GM12873 (cell line): ENCODE measurements around the gene CHCHD3.

Experiments
- CTCF ChIP-seq: IDR thresholded peaks from 2 replicates; pipeline ENCODE4 v1.5.1; 2012; ENCODE audit warnings: low read depth, mild to moderate bottlenecking, moderate library complexity, low read length, control low read depth; ENCODE audit not compliant: insufficient read depth; ENCODE audit errors: missing control alignments

CHCHD3 gene

DNA sequence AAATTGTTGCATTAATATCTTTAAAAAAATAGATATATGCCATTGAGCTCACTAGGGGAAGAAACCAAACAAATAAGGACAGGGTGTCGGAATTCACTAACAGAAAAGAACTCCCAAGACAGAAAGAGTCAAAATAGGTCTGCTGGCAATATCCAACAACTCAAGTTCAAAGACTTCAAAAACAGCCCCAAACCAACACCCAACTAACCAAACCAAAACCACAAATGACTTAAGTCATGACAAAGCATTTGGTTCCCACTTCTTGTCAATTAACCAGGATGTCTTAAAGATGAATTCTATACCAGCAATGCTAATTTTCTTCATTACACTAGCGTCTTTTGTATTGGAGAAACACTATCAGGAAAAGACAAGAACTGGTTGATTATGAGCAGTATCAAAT, 256.7 kb downstream of the CHCHD3 start:
- no peak for TF ChIP-seq CTCF

DNA sequence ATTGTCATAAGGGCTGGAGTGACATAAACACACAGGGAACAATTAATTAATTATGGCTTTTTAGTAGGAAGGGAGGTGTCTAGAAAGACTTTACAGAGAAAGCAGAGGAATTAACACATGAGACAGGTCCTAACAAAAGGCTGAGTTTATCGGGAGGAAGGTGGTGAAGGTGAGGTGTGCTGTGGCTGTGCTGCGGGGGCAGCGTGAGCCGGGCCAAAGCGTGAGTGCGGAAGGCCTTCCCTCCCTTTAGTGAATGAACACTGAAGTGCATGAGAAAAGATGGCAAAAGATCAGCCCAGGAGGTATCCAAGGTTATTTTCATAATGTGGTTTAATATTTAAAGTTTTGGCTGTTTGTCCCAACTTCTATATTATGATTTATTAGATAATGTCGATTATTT, 262.2 kb downstream of the CHCHD3 start:
- TF ChIP-seq CTCF: no peak

- TF ChIP-seq CTCF: no peak
Observed at GRCh38 chr7:132817949-132818348, 263.9 kb downstream of the CHCHD3 start.

DNA sequence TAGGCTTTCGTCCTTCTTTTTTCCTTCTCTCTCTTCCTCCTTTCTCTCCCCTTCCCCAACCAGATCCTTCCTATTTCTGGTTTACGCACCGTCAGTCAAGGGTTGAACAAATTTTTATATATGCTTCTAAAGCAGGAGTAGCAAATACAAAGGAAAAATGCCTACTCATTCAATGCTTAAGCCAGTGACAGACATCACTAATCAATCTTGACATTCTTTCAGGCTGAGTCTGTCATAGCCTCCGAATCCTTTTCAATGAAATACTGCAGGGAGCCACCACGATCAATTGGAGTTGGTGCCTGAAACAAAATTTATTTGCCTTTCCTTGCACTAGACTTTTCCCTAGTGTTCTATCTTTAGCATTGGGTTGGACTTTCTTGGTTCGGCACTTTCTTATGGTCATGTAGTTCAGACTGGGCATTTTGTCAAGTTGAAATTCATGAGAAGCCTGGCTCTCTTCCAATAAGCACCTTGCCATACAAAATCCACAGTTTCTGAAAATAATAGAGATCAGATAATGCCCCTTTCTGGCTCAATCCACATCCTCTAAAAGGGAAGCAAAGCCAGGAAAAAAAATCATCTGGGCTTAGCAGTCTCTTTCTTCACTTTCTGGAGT, 266.1 kb downstream of the CHCHD3 start:
- no peak for TF ChIP-seq CTCF

DNA sequence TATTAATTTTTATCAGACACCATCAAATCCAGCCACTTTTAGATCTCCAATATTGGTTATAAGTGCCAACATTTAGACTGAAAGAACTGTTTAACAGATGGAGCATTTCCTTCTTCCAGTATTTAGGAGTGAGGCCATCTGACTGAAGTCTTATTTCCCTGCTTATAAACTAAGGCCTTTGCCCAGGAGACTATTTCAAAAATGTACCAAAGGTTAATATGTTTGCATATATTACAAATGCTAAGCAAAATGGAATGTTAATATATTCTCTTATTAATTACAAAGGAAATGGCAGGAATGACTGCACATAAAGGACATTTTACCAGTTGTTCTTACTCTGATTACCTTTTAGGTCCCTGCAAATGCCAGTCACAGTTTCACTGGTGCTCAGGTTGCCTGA, 266.8 kb downstream of the CHCHD3 start:
- no peak for TF ChIP-seq CTCF

GRCh38 chr7:132810561-132810960, 271.3 kb downstream of the CHCHD3 start:
- TF ChIP-seq CTCF: no peak

GRCh38 chr7:132806834-132807233, 275.1 kb downstream of the CHCHD3 start:
- no peak for TF ChIP-seq CTCF
